Erythroblast (primary cell): Measurements from ENCODE around the gene ZSCAN10.

Experiments
- GATA1 ChIP-seq: IDR thresholded peaks from 2 replicates; pipeline ENCODE4 v1.6.1; 2011; ENCODE audit warnings: low read depth, mild to moderate bottlenecking, control low read depth, low read length, moderate library complexity
- POLR2A ChIP-seq: IDR thresholded peaks from 2 replicates; pipeline ENCODE4 v1.6.1; 2011; ENCODE audit warnings: mild to moderate bottlenecking, low read length

- TF ChIP-seq POLR2A (no peak), GATA1 (no peak)
Observed at GRCh38 chr16:3143189-3143588, 44.1 kb upstream of the ZSCAN10 start.
